B cell (primary cell): Measurements from ENCODE around the gene DND1. TPM values are rescaled to one million over a fixed set of nuclear protein-coding genes. Genes with fewer than 3 reads are reported as not detected.
"Not testable (repeated sequence)": the region's sequence is repeated elsewhere in the genome, so short reads cannot be mapped to it uniquely, and the experiment has no call there.

ENCODE experiments used
- ATAC-seq: fragments of 200-7000 bp; cut with Tn5 transposase; one replicate; pipeline ENCODE4 v1.10.0; 2021; ENCODE audit warnings: low read depth, mild to moderate bottlenecking, moderate number of reproducible peaks, moderate library complexity
- CTCF ChIA-PET: fragments of 350-600 bp; sonication (Branson Sonifier 250); formaldehyde crosslinking; loops from one replicate; lab custom pipeline; 2021; ENCODE audit warnings: antibody characterized with exemption, inconsistent platforms; lab: Charles Lee
- POLR2A ChIA-PET: fragments of 350-600 bp; sonication (Branson Sonifier 250); formaldehyde crosslinking; loops from one replicate; lab custom pipeline; 2021; ENCODE audit warnings: antibody characterized with exemption; lab: Charles Lee
- DNase-seq: peaks from one replicate; pipeline ENCODE4 v3.0.0; 2013
- H2AFZ ChIP-seq: 2 replicates; pipeline ENCODE4 v1.6.1; 2012; ENCODE audit warnings: mild to moderate bottlenecking, low read depth, low read length; ENCODE audit not compliant: insufficient read depth, poor library complexity, severe bottlenecking
- H3K27ac ChIP-seq, 2 donors: 1 replicate in 1 of 2; 2 replicates in 1 of 2; pipeline ENCODE4 v1.5.1; 2012 to 2013; ENCODE audit warnings: low read length in 2 of 2, mild to moderate bottlenecking in 2 of 2, moderate library complexity in 1 of 2
- H3K27me3 ChIP-seq, 4 experiments: fragments of 200-600 bp in 1 of 4; sonication (generic) in 1 of 4; replicated peaks in 1 of 4; 1 replicate in 2 of 4; 2 replicates in 2 of 4; pipeline versions ENCODE4 v1.6.1 to v1.7.0; 2013 to 2016; ENCODE audit warnings: low read length in 3 of 4, mild to moderate bottlenecking in 2 of 4, mixed read lengths in 1 of 4, moderate library complexity in 1 of 4; ENCODE audit not compliant: insufficient read depth in 4 of 4, control insufficient read depth in 3 of 4; ENCODE audit errors: control extremely low read depth in 1 of 4
- H3K36me3 ChIP-seq, 2 experiments: replicated peaks in 1 of 2; 1 replicate in 1 of 2; 2 replicates in 1 of 2; pipeline versions ENCODE4 v1.6.1 to v1.7.1; 2013; ENCODE audit warnings: low read length in 1 of 2; ENCODE audit not compliant: insufficient read depth in 2 of 2, control insufficient read depth in 1 of 2; ENCODE audit errors: control extremely low read depth in 1 of 2, extremely low read depth in 1 of 2
- H3K4me1 ChIP-seq, 2 donors: fragments of 200-600 bp in 1 of 2; sonication (generic) in 1 of 2; 1 replicate in 1 of 2; 2 replicates in 1 of 2; pipeline versions ENCODE4 v1.5.1 to v1.6.1; 2013 to 2017; ENCODE audit warnings: low read length in 2 of 2; ENCODE audit not compliant: control insufficient read depth in 2 of 2, insufficient read depth in 2 of 2
- H3K4me2 ChIP-seq: replicated peaks from 2 replicates; pipeline ENCODE3; 2012; ENCODE audit warnings: mild to moderate bottlenecking, low read depth, low read length; ENCODE audit not compliant: poor library complexity, severe bottlenecking
- H3K4me3 ChIP-seq, 5 experiments: fragments of 200-600 bp in 1 of 5; sonication (generic) in 1 of 5; 1 replicate in 3 of 5; 2 replicates in 2 of 5; pipeline versions ENCODE4 v1.5.1 to v1.7.0; 2011 to 2016; ENCODE audit warnings: low read length in 4 of 5, mild to moderate bottlenecking in 4 of 5, low read depth in 2 of 5, control low read depth in 1 of 5, moderate library complexity in 1 of 5; ENCODE audit not compliant: insufficient read depth in 1 of 5; ENCODE audit errors: control extremely low read depth in 1 of 5, extremely low read depth in 1 of 5
- H3K79me2 ChIP-seq: fragments of 200-600 bp; sonication (generic); one replicate; pipeline ENCODE4 v1.6.0; 2016; ENCODE audit warnings: low read length; ENCODE audit not compliant: control insufficient read depth, insufficient read depth
- H3K9ac ChIP-seq: fragments of 200-600 bp; sonication (generic); 2 replicates; pipeline ENCODE4 v1.6.1; 2017; ENCODE audit warnings: mild to moderate bottlenecking, low read length, moderate library complexity
- H3K9me3 ChIP-seq, 3 donors: one replicate each; pipeline versions ENCODE4 v1.6.1 to v1.7.1; 2013; ENCODE audit warnings: low read length in 2 of 3; ENCODE audit not compliant: control insufficient read depth in 2 of 3, insufficient read depth in 1 of 3; ENCODE audit errors: control extremely low read depth in 1 of 3
- H4K20me1 ChIP-seq: 2 replicates; pipeline ENCODE4 v1.6.0; 2012; ENCODE audit warnings: mild to moderate bottlenecking, low read length; ENCODE audit not compliant: insufficient read depth, control insufficient read depth, poor library complexity, severe bottlenecking
- H3K27ac Mint-ChIP-seq: one replicate; pipeline ENCODE4 v1.8.0; 2021; ENCODE audit warnings: mixed read lengths
- H3K27me3 Mint-ChIP-seq: one replicate; pipeline ENCODE4 v1.8.0; 2021; ENCODE audit warnings: mixed read lengths
- H3K4me1 Mint-ChIP-seq: one replicate; pipeline ENCODE4 v1.8.0; 2021; ENCODE audit warnings: mixed read lengths
- H3K4me3 Mint-ChIP-seq: one replicate; pipeline ENCODE4 v1.8.0; 2021; ENCODE audit warnings: mixed read lengths
- H3K9me3 Mint-ChIP-seq: one replicate; pipeline ENCODE4 v1.8.0; 2022; ENCODE audit warnings: mixed read lengths; ENCODE audit not compliant: insufficient read depth
- CTCF ChIP-seq: fragments of 200-600 bp; IDR thresholded peaks from one replicate; pipeline ENCODE4 v1.8.0; 2022; ENCODE audit warnings: antibody characterized with exemption, mild to moderate bottlenecking
- EZH2 ChIP-seq: IDR thresholded peaks from 2 replicates; pipeline ENCODE4 v1.6.1; 2012; ENCODE audit warnings: borderline replicate concordance, low read depth, mild to moderate bottlenecking, moderate library complexity, low read length; ENCODE audit not compliant: insufficient read depth, poor library complexity, severe bottlenecking
- WGBS: methylation state at CpG from one replicate; pipeline ENCODE4 v1.1.5; 2013; ENCODE audit warnings: missing lambda C conversion rate; ENCODE audit not compliant: insufficient coverage; 5-methylcytosine and 5-hydroxymethylcytosine counted together
- intact Hi-C: fragments of 100-400 bp; cut with micrococcal nuclease; formaldehyde crosslinking; loops from one replicate; pipeline ENCODE4 v1.10.0; 2022
- polyA minus RNA-seq: library from RNA; depleted of rRNA, polyadenylated mRNA; stranded (reverse); fragments of >200 nt; gene quantifications from 2 replicates; pipeline ENCODE4 v1.2.3, GENCODE V29; 2012
- polyA plus RNA-seq: library from polyadenylated mRNA; depleted of rRNA; stranded (reverse); fragments of >200 nt; gene quantifications from 2 replicates; pipeline ENCODE4 v1.2.3, GENCODE V29; 2012
- total RNA-seq, 2 donors: library from RNA; stranded (reverse); fragments of 120-200 nt in 1 of 2; gene quantifications; 1 replicate in 1 of 2; 2 replicates in 1 of 2; pipeline versions ENCODE4 v1.2.3 to v1.2.4, GENCODE V29; 2013 to 2022

Gene DND1
- total RNA-seq (2.5 and 3.0 TPM in 2 replicates), polyA plus RNA-seq (3.6 and 4.3 TPM in 2 replicates), polyA minus RNA-seq (0.60 and 1.3 TPM in 2 replicates)
- total RNA-seq (2013), result 0.70 TPM

GRCh38 chr5:140673187-140673976 lies at the start of gene DND1:
Gene DND1, minus strand, starts transcription at chr5:140673576. Its CDS starts 34 bp downstream, at chr5:140673542.
- POLR2A ChIA-PET, result interaction anchor here (0.9 kb wide), 1 partner anchor 9 kb away, joined by 3 read pairs; the partner anchor contains the start of gene WDR55
- H2AFZ ChIP-seq, result no peak within 1 kb of the TSS
- Mint-ChIP-seq H3K9me3 (no peaks in the 10 kb centered on the region), H3K27me3 (no peaks in the 10 kb centered on the region), H3K4me1 (no peaks in the 10 kb centered on the region), H3K27ac (no peak within 1 kb of the TSS), H3K4me3 (no peak within 1 kb of the TSS)
- no peak within 1 kb of the TSS for H3K4me2 ChIP-seq
- H4K20me1 ChIP-seq, result no peaks in the 10 kb centered on the region
- peaks cover 15% of the 10 kb centered on the region for H3K79me2 ChIP-seq
- no peak within 1 kb of the TSS for H3K4me3 ChIP-seq
- DNase-seq (no peak), ATAC-seq (no peak)
- no peak within 1 kb of the TSS for H3K27ac ChIP-seq
- H3K27me3 ChIP-seq, result no peaks in the 10 kb centered on the region
- no peak within 1 kb of the TSS for H3K9ac ChIP-seq
- intact Hi-C loops, result no loop called here
- H3K9me3 ChIP-seq, result peaks cover 0 to 7% (median 0%) of the 10 kb centered on the region in 3 donors
- CTCF ChIA-PET, result no interaction called here
- H3K4me1 ChIP-seq, result no peaks in the 10 kb centered on the region
- TF ChIP-seq CTCF (no peak), EZH2 (no peak)
- 96% methylated on average over 31 of the region's 45 CpGs for WGBS
- peaks cover 0 to 73% of the 10 kb centered on the region in 2 experiments for H3K36me3 ChIP-seq

GRCh38 chr5:140721395-140721794 lies 48.0 kb upstream of the DND1 start:
- POLR2A ChIA-PET, H3K27ac Mint-ChIP-seq: not testable (repeated sequence)

GRCh38 chr5:140720738-140721137 lies 47.4 kb upstream of the DND1 start:
- H3K36me3 ChIP-seq, DNase-seq, H4K20me1 ChIP-seq, POLR2A ChIA-PET, H3K4me1 Mint-ChIP-seq, H3K79me2 ChIP-seq, H3K4me1 ChIP-seq, H3K9me3 ChIP-seq, ATAC-seq, H3K4me3 ChIP-seq, H3K4me2 ChIP-seq, H3K27ac Mint-ChIP-seq, H3K27ac ChIP-seq, H3K27me3 ChIP-seq, H3K9me3 Mint-ChIP-seq, H3K4me3 Mint-ChIP-seq, H3K9ac ChIP-seq, H2AFZ ChIP-seq: not testable (repeated sequence)
- CTCF ChIA-PET, result interaction anchor here (0.5 to 5.6 kb wide), 14 partner anchors 9 to 1299 kb away, joined by 3 to 93 read pairs (median 6); no protein-coding TSS in a partner anchor
- H3K27me3 Mint-ChIP-seq, result peaks cover 19% of the 10 kb centered on the region
- 40% methylated on average over 4 of the region's 6 CpGs for WGBS
- intact Hi-C loops, result loop anchor here (1.0 kb wide), 2 partner anchors 347 to 357 kb away; no protein-coding TSS in a partner anchor

More at GRCh38 chr5:140721395-140721794, 48.0 kb upstream of the DND1 start:
- H3K4me3 Mint-ChIP-seq, H3K9ac ChIP-seq, H3K36me3 ChIP-seq, H3K9me3 ChIP-seq, H2AFZ ChIP-seq, H3K9me3 Mint-ChIP-seq, H3K4me1 Mint-ChIP-seq, H3K4me3 ChIP-seq, H3K4me2 ChIP-seq, H3K4me1 ChIP-seq, H3K27ac ChIP-seq, ATAC-seq, DNase-seq, H3K79me2 ChIP-seq, intact Hi-C loops, H4K20me1 ChIP-seq: not testable (repeated sequence)
- 60% methylated on average over 1 of the region's 5 CpGs for WGBS
- H3K27me3 Mint-ChIP-seq, result peaks cover 21% of the 10 kb centered on the region
- H3K27me3 ChIP-seq, result peaks cover 0 to 12% (median 4%) of the 10 kb centered on the region in 4 experiments
- CTCF ChIA-PET, result interaction anchor here (0.5 to 5.6 kb wide), 7 partner anchors 12 to 477 kb away, joined by 3 to 93 read pairs (median 7); no protein-coding TSS in a partner anchor
